HepG2 (cell line): ENCODE data around the gene CCR5AS.

Source experiments
- ATAC-seq: fragments of 200-7000 bp; cut with Tn5 transposase; 3 replicates; pipeline ENCODE4 v1.9.1; 2020; ENCODE audit warnings: mild to moderate bottlenecking, moderate library complexity
- BruUV-seq: library from RNA; stranded (reverse); fragments of 400-500 nt; replicated peaks from 2 replicates; lab custom pipeline; 2021; lab: Mats Ljungman, UMichigan
- CTCF ChIA-PET: fragments of 300-600 bp; formaldehyde crosslinking; extraction: SDS; loops from one replicate; lab custom pipeline; 2021; ENCODE audit warnings: low total read pairs, inconsistent platforms, low intra/inter-chr PET ratio; lab: Yijun Ruan, JAX
- POLR2A ChIA-PET: fragments of 350-600 bp; sonication (Branson Sonifier 250); formaldehyde crosslinking; loops from one replicate; lab custom pipeline; 2020; ENCODE audit warnings: antibody characterized with exemption, inconsistent platforms; lab: Yijun Ruan, JAX
- DNase-seq: peaks from one replicate; pipeline ENCODE4 v3.0.0-alpha.2; 2015; ENCODE audit warnings: low spot score
- FAIRE-seq: peaks from 3 replicates; lab custom pipeline; 2011; peaks lifted over from hg19 to GRCh38; lab: Jason Lieb, UNC
- H2AFZ ChIP-seq: one replicate; pipeline ENCODE4 v1.6.1; 2011; ENCODE audit warnings: low read length, inconsistent platforms
- H3K27ac ChIP-seq: fragments of 300-600 bp; 3 replicates; pipeline ENCODE4 v1.8.0; 2011; ENCODE audit warnings: mixed run types, mild to moderate bottlenecking, mixed read lengths, low read length, inconsistent platforms; ENCODE audit not compliant: insufficient read depth; ENCODE audit errors: extremely low read length
- H3K27me3 ChIP-seq, 2 experiments: fragments of 200-600 bp in 1 of 2; 2 replicates in 1 of 2; 3 replicates in 1 of 2; pipeline versions ENCODE4 v1.6.0 to v1.8.0; 2011; ENCODE audit warnings: low read length in 2 of 2, mild to moderate bottlenecking in 2 of 2, moderate library complexity in 2 of 2, inconsistent platforms in 1 of 2; ENCODE audit not compliant: insufficient read depth in 2 of 2, control insufficient read depth in 1 of 2
- H3K36me3 ChIP-seq, 2 experiments: fragments of 200-600 bp in 1 of 2; replicated peaks in 1 of 2; 2 replicates in 1 of 2; 3 replicates in 1 of 2; pipeline versions ENCODE4 v1.5.1 to v1.8.0; 2011; ENCODE audit warnings: low read length in 2 of 2, inconsistent platforms in 1 of 2; ENCODE audit not compliant: insufficient read depth in 2 of 2, control insufficient read depth in 1 of 2
- H3K4me1 ChIP-seq: 2 replicates; pipeline ENCODE4 v1.5.1; 2012; ENCODE audit warnings: low read length, inconsistent platforms; ENCODE audit not compliant: insufficient read depth
- H3K4me2 ChIP-seq: 2 replicates; pipeline ENCODE4 v1.6.0; 2011; ENCODE audit warnings: low read depth, low read length, inconsistent platforms
- H3K4me3 ChIP-seq, 3 experiments: fragments of 200-600 bp in 1 of 3; sonication (generic), shearing (Covaris generic) in 1 of 3; replicated peaks in 1 of 3; 2 replicates each; pipeline ENCODE4 v1.5.1; 2011 to 2016; ENCODE audit warnings: low read length in 3 of 3, inconsistent platforms in 2 of 3, low read depth in 2 of 3, mild to moderate bottlenecking in 2 of 3, control low read depth in 1 of 3, mixed read lengths in 1 of 3; ENCODE audit not compliant: insufficient read depth in 1 of 3
- H3K79me2 ChIP-seq: one replicate; pipeline ENCODE4 v1.6.1; 2011; ENCODE audit warnings: low read length, inconsistent platforms; ENCODE audit not compliant: insufficient read depth
- H3K9ac ChIP-seq: 2 replicates; pipeline ENCODE4 v1.6.0; 2011; ENCODE audit warnings: mild to moderate bottlenecking, low read depth, low read length, inconsistent platforms; ENCODE audit not compliant: insufficient read depth
- H3K9me3 ChIP-seq: 2 replicates; pipeline ENCODE4 v1.5.1; 2012; ENCODE audit warnings: mild to moderate bottlenecking, low read length
- H4K20me1 ChIP-seq: 2 replicates; pipeline ENCODE4 v1.6.0; 2011; ENCODE audit warnings: inconsistent platforms, mild to moderate bottlenecking, low read length, moderate library complexity; ENCODE audit not compliant: insufficient read depth
- BHLHE40 ChIP-seq: IDR thresholded peaks from 2 replicates; pipeline ENCODE4 v1.6.1; 2011; ENCODE audit warnings: low read length, improper control_type of control experiment
- HHEX ChIP-seq: IDR thresholded peaks from 2 replicates; pipeline ENCODE4 v1.6.1; 2016; ENCODE audit warnings: control low read depth
- NFE2L1 ChIP-seq: sonication (generic); formaldehyde crosslinking; IDR thresholded peaks from 2 replicates; pipeline ENCODE4 v1.4.0; 2020; ENCODE audit warnings: missing genetic modification reagents, mild to moderate bottlenecking, borderline replicate concordance
- NFE2L2 ChIP-seq: fragments of 150-350 bp; IDR thresholded peaks from 2 replicates; pipeline ENCODE4 v1.6.1; 2014; ENCODE audit warnings: low read length
- NFYC ChIP-seq: IDR thresholded peaks from 2 replicates; pipeline ENCODE4 v1.6.1; 2016; ENCODE audit warnings: missing genetic modification reagents, missing compliant biosample characterization
- NR2F6 ChIP-seq, 2 experiments: IDR thresholded peaks; 2 replicates each; pipeline ENCODE4 v1.6.1; 2016; ENCODE audit warnings: antibody characterized with exemption in 1 of 2, mild to moderate bottlenecking in 1 of 2
- PAX8 ChIP-seq: sonication (generic); formaldehyde crosslinking; IDR thresholded peaks from 2 replicates; pipeline ENCODE4 v1.8.0; 2022; ENCODE audit warnings: mild to moderate bottlenecking, missing genetic modification reagents, borderline replicate concordance
- POGK ChIP-seq: sonication (generic); formaldehyde crosslinking; conservative IDR thresholded peaks from 2 replicates; pipeline ENCODE4 v1.8.0; 2022; ENCODE audit warnings: mild to moderate bottlenecking, moderate library complexity, missing genetic modification reagents
- THRA ChIP-seq: sonication (generic); formaldehyde crosslinking; IDR thresholded peaks from 2 replicates; pipeline ENCODE4 v1.4.0; 2020; ENCODE audit warnings: missing genetic modification reagents, borderline replicate concordance
- ZNF3 ChIP-seq: IDR thresholded peaks from 2 replicates; pipeline ENCODE4 v1.7.0; 2017; ENCODE audit warnings: inconsistent platforms
- ZNF710 ChIP-seq: sonication (generic); formaldehyde crosslinking; IDR thresholded peaks from 2 replicates; pipeline ENCODE4 v1.5.0; 2020; ENCODE audit warnings: mild to moderate bottlenecking, missing genetic modification reagents, borderline replicate concordance
- WGBS: methylation state at CpG from one replicate; pipeline ENCODE4 v1.1.6; 2017; ENCODE audit warnings: low lambda C conversion rate; 5-methylcytosine and 5-hydroxymethylcytosine counted together
- in situ Hi-C: cut with HindIII; loops from 2 replicates; pipeline ENCODE4 v1.10.0; 2017; ENCODE audit warnings: low pct_unique_long_range_greater_than_20kb; ENCODE audit not compliant: extremely low pct_ligation_motif_present
- intact Hi-C: fragments of 100-400 bp; cut with micrococcal nuclease; formaldehyde crosslinking; loops from one replicate; pipeline ENCODE4 v1.10.0; 2022; ENCODE audit not compliant: unreplicated experiment

CCR5AS gene

GRCh38 chr3:46375814-46376213, 31.1 kb downstream of the CCR5AS start:
- FAIRE-seq = no peak

More at GRCh38 chr3:46375814-46376213, 31.1 kb downstream of the CCR5AS start:
- WGBS = 2% methylated on average over 2 of the region's 2 CpGs
- in situ Hi-C loops (no loop called here), intact Hi-C loops (no loop called here)
- Histone ChIP-seq H3K27me3 (peaks cover 2 to 8% of the 10 kb centered on the region in 2 experiments; a peak in 3 of 5 replicates), H3K9me3 (no peaks in the 10 kb centered on the region), H3K9ac (no peak overlapping the region), H3K79me2 (no peaks in the 10 kb centered on the region), H3K4me3 (no peak overlapping the region), H3K4me2 (no peak overlapping the region), H4K20me1 (no peaks in the 10 kb centered on the region), H3K36me3 (no peaks in the 10 kb centered on the region), H3K4me1 (no peaks in the 10 kb centered on the region), H2AFZ (no peak overlapping the region), H3K27ac (no peak overlapping the region)
- ChIA-PET POLR2A (no interaction called here), CTCF (no interaction called here)
- ATAC-seq (no peak), DNase-seq (no peak)
- TF ChIP-seq ZNF710 (CRISPR knock-in tag) (no peak), ZNF3 (CRISPR knock-in tag) (no peak), POGK (CRISPR knock-in tag) (no peak), HHEX (CRISPR knock-in tag) (no peak), NR2F6 (IDR thresholded peaks at IDR 0.05) (no peak), NR2F6 (CRISPR knock-in tag; IDR thresholded peaks at IDR 0.05) (no peak), NFYC (CRISPR knock-in tag) (no peak), BHLHE40 (no peak), THRA (no peak), PAX8 (CRISPR knock-in tag) (no peak), NFE2L1 (CRISPR knock-in tag) (no peak), NFE2L2 (no peak)
- no TSS peak for BruUV-seq
